NCI-H1436 treated with DMSO at 0.1 percent for 48 hours (cell line): ENCODE measurements around the gene DNAJC21.

Experiments used
- DNase-seq: peaks from one replicate; lab custom pipeline; 2025; lab: John Stamatoyannopoulos, UW

Gene DNAJC21

GRCh38 chr5:34982823-34983222, 53.5 kb downstream of the DNAJC21 start:
- no peak for DNase-seq

DNA sequence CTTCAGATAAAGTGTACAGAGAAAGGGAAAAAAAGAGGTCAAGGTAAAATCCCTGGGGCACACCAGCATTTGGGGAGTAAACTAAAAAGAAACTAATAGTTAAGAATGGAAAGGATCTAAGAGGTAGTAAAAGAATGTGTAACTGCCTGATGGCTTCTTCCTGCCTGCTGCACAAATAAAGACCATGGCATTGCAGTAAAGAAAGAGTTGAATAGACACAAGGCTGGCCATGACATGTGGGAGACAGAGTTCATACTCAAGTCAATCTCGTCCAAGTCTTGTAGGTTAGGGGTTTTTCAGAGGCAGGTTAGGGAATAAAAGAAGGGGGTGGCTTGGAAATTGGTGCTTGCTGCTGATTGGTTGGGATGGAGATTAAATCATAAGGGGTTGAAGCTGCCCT, 57.6 kb downstream of the DNAJC21 start:
- DNase-seq = no peak

DNA sequence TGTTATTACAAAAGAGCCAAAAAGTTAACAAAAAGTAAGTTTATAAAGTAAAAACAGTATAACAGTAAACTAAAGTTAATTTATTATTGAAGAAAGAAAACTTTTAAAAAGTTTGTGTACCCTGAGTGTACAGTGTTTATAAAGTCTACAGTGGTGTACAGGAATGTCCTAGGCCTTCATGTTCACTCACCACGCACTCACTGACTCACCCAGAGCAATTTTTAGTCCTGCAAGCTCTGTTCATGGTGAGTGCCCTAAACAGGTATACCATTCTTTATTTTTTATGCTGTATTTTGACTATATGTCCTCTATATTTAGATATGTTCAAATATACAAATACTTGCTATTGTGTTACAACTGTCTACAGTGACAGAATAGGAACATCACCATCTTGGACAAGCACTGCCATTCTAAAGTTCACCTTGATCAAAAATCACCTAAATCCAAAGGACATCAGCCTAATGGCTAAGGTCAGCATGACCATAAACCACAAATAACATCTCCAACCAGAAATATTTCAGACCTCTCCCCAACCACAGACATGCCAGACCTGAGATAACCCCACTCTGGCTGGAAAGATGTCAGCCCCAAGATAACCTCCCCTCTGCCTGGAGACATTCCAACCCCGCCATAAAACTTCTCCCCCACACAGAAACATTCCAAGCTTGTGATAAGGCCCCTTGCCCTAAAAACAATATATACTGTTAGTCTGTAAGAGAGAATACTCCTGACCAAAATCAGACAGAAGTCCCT, 62.3 kb downstream of the DNAJC21 start:
- no peak for DNase-seq

DNA sequence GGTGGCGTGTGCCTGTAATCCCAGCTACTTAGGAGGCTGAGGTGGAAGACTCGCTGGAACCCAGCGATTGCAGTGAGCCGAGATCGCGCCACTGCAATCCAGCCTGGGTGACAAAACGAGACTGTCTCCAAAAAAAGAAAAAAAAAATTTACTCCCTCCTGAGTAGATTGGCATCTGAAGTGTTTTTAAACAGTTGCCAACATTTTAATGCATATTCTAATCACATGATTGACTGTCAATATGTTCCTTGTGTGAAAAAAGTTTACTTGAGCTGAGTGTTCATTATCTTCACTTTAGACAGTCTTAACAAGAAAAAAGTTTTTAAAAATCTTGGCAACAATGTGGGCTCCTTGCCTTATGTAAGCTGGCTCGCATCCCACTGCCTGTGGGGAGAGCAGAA, 64.6 kb downstream of the DNAJC21 start:
- no peak for DNase-seq

GRCh38 chr5:34996261-34996660, 66.9 kb downstream of the DNAJC21 start:
- DNase-seq = no peak

GRCh38 chr5:34998058-34998789, 68.9 kb downstream of the DNAJC21 start:
- no peak for DNase-seq

GRCh38 chr5:35001842-35002241, 72.5 kb downstream of the DNAJC21 start:
- no peak for DNase-seq

DNA sequence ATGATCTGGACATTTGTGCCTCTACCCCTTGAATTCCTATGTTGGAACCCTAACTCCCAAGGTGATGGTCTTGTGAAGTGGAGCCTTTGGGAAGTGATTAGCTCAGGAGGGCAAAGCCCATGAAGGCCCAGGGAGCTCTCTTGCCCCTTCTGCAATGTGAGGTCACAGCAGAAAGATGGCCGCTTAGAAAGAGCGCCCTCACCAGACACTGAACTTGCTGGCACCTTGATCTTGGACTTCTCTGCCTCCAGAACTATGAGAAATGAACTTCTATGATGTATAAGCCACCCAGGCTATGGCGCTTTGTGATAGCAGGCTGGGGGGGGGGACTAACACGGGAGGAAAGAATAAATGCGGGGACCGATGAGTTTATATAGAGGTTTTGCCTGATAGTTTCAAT, 73.1 kb downstream of the DNAJC21 start:
- DNase-seq = no peak

GRCh38 chr5:35003018-35003957, 73.9 kb downstream of the DNAJC21 start:
- DNase-seq = no peak

DNA sequence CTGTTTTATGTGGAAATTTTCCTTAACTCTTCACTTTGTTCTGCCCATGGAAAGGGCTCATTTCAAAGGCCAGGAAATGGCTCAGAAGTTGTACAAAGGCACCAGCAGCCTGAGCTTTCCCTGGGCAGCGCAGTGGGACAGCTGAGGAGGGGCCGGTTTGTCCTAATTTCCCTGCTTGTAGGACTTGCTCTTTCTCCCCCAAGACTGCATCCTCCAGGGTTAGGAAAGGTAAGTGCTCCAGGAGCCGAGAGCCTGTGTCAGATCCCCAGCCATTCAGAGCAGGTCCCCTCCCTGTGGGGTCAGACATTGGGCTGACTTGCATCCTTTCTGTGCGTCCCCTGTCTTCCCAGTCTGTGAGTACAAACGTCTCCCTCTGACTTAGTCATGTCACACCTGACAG, 74.8 kb downstream of the DNAJC21 start:
- no peak for DNase-seq

DNA sequence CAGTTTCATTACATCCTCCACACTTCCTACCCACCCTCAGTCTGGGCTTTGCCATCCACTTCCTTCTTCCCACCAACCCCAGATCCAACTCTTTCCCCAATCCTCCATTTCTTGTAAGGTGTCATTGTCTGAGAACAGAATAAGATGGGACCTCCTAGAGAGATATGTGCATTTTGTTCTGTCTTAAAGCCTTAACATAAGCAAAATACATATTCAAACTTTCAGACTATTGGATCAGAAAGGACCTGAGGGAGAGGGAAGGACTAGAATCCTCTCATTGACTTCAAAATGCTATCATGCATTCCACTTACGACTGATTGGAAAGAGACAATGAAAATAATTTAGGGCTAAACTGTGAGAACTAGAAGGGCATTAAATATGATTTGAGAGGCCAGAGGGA, 75.4 kb downstream of the DNAJC21 start:
- DNase-seq = no peak
